ENCODE measurements around the gene DPPA5. TPM values are rescaled to one million over a fixed set of nuclear protein-coding genes. Genes with fewer than 3 reads are reported as not detected.

The DPPA5 gene
- total and polyA plus RNA-seq, 12 donors: not detected

GRCh38 chr6:73341335-73341734 lies 12.7 kb downstream of the DPPA5 start:
- TF ChIP-seq CTCF (IDR thresholded peaks at IDR 0.05): no peak
- 59 to 74% methylated on average over 1 of the region's 1 CpG for WGBS, 2 donors
- intact Hi-C loops (cut with DNase I): loop anchor here in 1 of 10 donors (10.0 kb wide), 1 partner anchor 917 kb away; no protein-coding TSS in a partner anchor
- Histone ChIP-seq H3K27ac (no peak overlapping the region), H3K27me3 (peaks cover 0 to 5% (median 4%) of the 10 kb centered on the region in 7 donors), H3K4me3 (no peak overlapping the region), H3K9me3 (no peaks in the 10 kb centered on the region), H3K36me3 (no peaks in the 10 kb centered on the region), H3K4me1 (no peaks in the 10 kb centered on the region)
- DNase-seq (no peak), ATAC-seq (no peak)

GRCh38 chr6:73340048-73340447 lies 14.0 kb downstream of the DPPA5 start:
- Histone ChIP-seq H3K36me3 (no peaks in the 10 kb centered on the region), H3K27ac (no peak overlapping the region), H3K27me3 (peaks cover 0 to 7% (median 0%) of the 10 kb centered on the region in 7 donors), H3K4me3 (no peak overlapping the region), H3K4me1 (no peaks in the 10 kb centered on the region), H3K9me3 (no peaks in the 10 kb centered on the region)
- ATAC-seq (no peak), DNase-seq (no peak)
- TF ChIP-seq CTCF (IDR thresholded peaks at IDR 0.05): no peak
- 54 to 55% methylated on average over 2 of the region's 2 CpGs for WGBS, 2 donors
- intact Hi-C loops (cut with DNase I): loop anchor here in 1 of 10 donors (10.0 kb wide), 1 partner anchor 915 kb away; no protein-coding TSS in a partner anchor

- ATAC-seq (no peak), DNase-seq (no peak)
- intact Hi-C loops (cut with DNase I): no loop called here
- Histone ChIP-seq H3K4me3 (no peak overlapping the region), H3K36me3 (no peaks in the 10 kb centered on the region), H3K4me1 (no peaks in the 10 kb centered on the region), H3K9me3 (no peaks in the 10 kb centered on the region), H3K27me3 (peaks cover 0 to 7% (median 0%) of the 10 kb centered on the region in 7 donors), H3K27ac (no peak overlapping the region)
- 61 to 64% methylated on average over 3 of the region's 3 CpGs for WGBS, 2 donors
- TF ChIP-seq CTCF (IDR thresholded peaks at IDR 0.05): no peak
Measured at GRCh38 chr6:73339340-73339739, 14.7 kb downstream of the DPPA5 start.

- intact Hi-C loops (cut with DNase I): loop anchor here in 8 of 10 donors (5.0 to 10.0 kb wide), 3 partner anchors 42 to 917 kb away; no protein-coding TSS in a partner anchor
- no peak for TF ChIP-seq CTCF (IDR thresholded peaks at IDR 0.05)
- Histone ChIP-seq H3K4me1 (no peaks in the 10 kb centered on the region), H3K27ac (no peak overlapping the region), H3K9me3 (no peaks in the 10 kb centered on the region), H3K27me3 (peaks cover 0 to 43% (median 22%) of the 10 kb centered on the region in 7 donors), H3K36me3 (no peaks in the 10 kb centered on the region), H3K4me3 (no peak overlapping the region)
- WGBS, 2 donors: 58 to 70% methylated on average over 3 of the region's 3 CpGs
- ATAC-seq (no peak), DNase-seq (no peak)
Measured at GRCh38 chr6:73329201-73329600, 24.9 kb downstream of the DPPA5 start.

Data from heart right ventricle (tissue), 16 donors.